ENCODE measurements around the gene MMAB.

- no peak for TF ChIP-seq CTCF (IDR thresholded peaks at IDR 0.05)
- TF ChIP-seq POLR2A (IDR thresholded peaks at IDR 0.05): no peak
These were observed 21.4 kb upstream of the MMAB start for GRCh38 chr12:109594556-109595317.
